Stimulated activated memory B cell treated with anti-CD40 and anti-IgM and Interleukin-4, amounts not matched to agents 10 μg/mL and 1 μg/mL and 100 μg/mL, for 72 hours (primary cell): ENCODE measurements around the gene NCOA5.
A peak's percentile ranks its signal among the peaks of the same experiment; 100 is the strongest.

Source experiments
- ATAC-seq: fragments of 150-1000 bp; cut with Tn5 transposase; 2 replicates; pipeline ENCODE4 v1.10.0; 2021
- H3K27ac Mint-ChIP-seq: one replicate; pipeline ENCODE4 v1.8.0; 2022; ENCODE audit warnings: mild to moderate bottlenecking, mixed read lengths
- H3K27me3 Mint-ChIP-seq: one replicate; pipeline ENCODE4 v1.8.0; 2022; ENCODE audit warnings: mixed read lengths
- H3K36me3 Mint-ChIP-seq: one replicate; pipeline ENCODE4 v1.8.0; 2022; ENCODE audit warnings: mixed read lengths
- H3K4me1 Mint-ChIP-seq: one replicate; pipeline ENCODE4 v1.8.0; 2022; ENCODE audit warnings: mixed read lengths
- H3K4me3 Mint-ChIP-seq: one replicate; pipeline ENCODE4 v1.8.0; 2022; ENCODE audit warnings: mild to moderate bottlenecking, moderate library complexity, mixed read lengths
- H3K9me3 Mint-ChIP-seq: one replicate; pipeline ENCODE4 v1.8.0; 2022; ENCODE audit warnings: mixed read lengths

NCOA5 gene

GRCh38 chr20:46063151-46063550, 26.6 kb downstream of the NCOA5 start:
- Mint-ChIP-seq H3K4me1 (peaks cover 64% of the 10 kb centered on the region), H3K9me3 (no peaks in the 10 kb centered on the region), H3K27ac (peak overlapping the region; percentile 22), H3K36me3 (peaks cover 86% of the 10 kb centered on the region), H3K27me3 (peaks cover 13% of the 10 kb centered on the region), H3K4me3 (no peak overlapping the region)
- no peak for ATAC-seq

GRCh38 chr20:46062621-46063020, 27.1 kb downstream of the NCOA5 start:
- Mint-ChIP-seq H3K27ac (no peak overlapping the region), H3K9me3 (no peaks in the 10 kb centered on the region), H3K27me3 (peaks cover 16% of the 10 kb centered on the region), H3K4me1 (peaks cover 67% of the 10 kb centered on the region), H3K36me3 (peaks cover 81% of the 10 kb centered on the region), H3K4me3 (no peak overlapping the region)
- ATAC-seq, result no peak

- no peak for ATAC-seq
- Mint-ChIP-seq H3K36me3 (peaks cover 79% of the 10 kb centered on the region), H3K27me3 (peaks cover 21% of the 10 kb centered on the region), H3K4me3 (no peak overlapping the region), H3K4me1 (peaks cover 67% of the 10 kb centered on the region), H3K27ac (peak overlapping the region; percentile 34), H3K9me3 (no peaks in the 10 kb centered on the region)
These were observed 27.6 kb downstream of the NCOA5 start for GRCh38 chr20:46062151-46062550.

GRCh38 chr20:46060975-46061374, 28.8 kb downstream of the NCOA5 start:
- ATAC-seq, result no peak
- Mint-ChIP-seq H3K36me3 (peaks cover 69% of the 10 kb centered on the region), H3K27me3 (peaks cover 33% of the 10 kb centered on the region), H3K4me1 (peaks cover 67% of the 10 kb centered on the region), H3K4me3 (peak overlapping the region; percentile 10), H3K9me3 (no peaks in the 10 kb centered on the region), H3K27ac (peak overlapping the region; percentile 34)

- peak overlapping the region; percentile 34 for H3K27ac Mint-ChIP-seq
- peaks cover 67% of the 10 kb centered on the region for H3K4me1 Mint-ChIP-seq
- H3K9me3 Mint-ChIP-seq, result no peaks in the 10 kb centered on the region
- peak overlapping the region; percentile 37 for H3K4me3 Mint-ChIP-seq
- H3K36me3 Mint-ChIP-seq, result peaks cover 63% of the 10 kb centered on the region
- peak; percentile 78 for ATAC-seq
- peaks cover 39% of the 10 kb centered on the region for H3K27me3 Mint-ChIP-seq
These were observed 29.4 kb downstream of the NCOA5 start for GRCh38 chr20:46060301-46060881.

GRCh38 chr20:46058599-46059281, 31.0 kb downstream of the NCOA5 start:
- Mint-ChIP-seq H3K27me3 (peaks cover 42% of the 10 kb centered on the region), H3K36me3 (peaks cover 46% of the 10 kb centered on the region), H3K4me3 (peak overlapping the region; percentile 40), H3K4me1 (peaks cover 54% of the 10 kb centered on the region), H3K9me3 (no peaks in the 10 kb centered on the region), H3K27ac (no peak overlapping the region)
- no peak for ATAC-seq

GRCh38 chr20:46057856-46058598, 31.7 kb downstream of the NCOA5 start:
- Mint-ChIP-seq H3K27ac (no peak overlapping the region), H3K9me3 (no peaks in the 10 kb centered on the region), H3K27me3 (peaks cover 42% of the 10 kb centered on the region), H3K4me3 (peak overlapping the region; percentile 40), H3K36me3 (peaks cover 39% of the 10 kb centered on the region), H3K4me1 (peaks cover 48% of the 10 kb centered on the region)
- ATAC-seq, result no peak

GRCh38 chr20:46056970-46057855, 32.5 kb downstream of the NCOA5 start:
- Mint-ChIP-seq H3K4me3 (no peak overlapping the region), H3K36me3 (peaks cover 31% of the 10 kb centered on the region), H3K27ac (no peak overlapping the region), H3K4me1 (peaks cover 41% of the 10 kb centered on the region), H3K27me3 (peaks cover 42% of the 10 kb centered on the region), H3K9me3 (no peaks in the 10 kb centered on the region)
- no peak for ATAC-seq

GRCh38 chr20:46056027-46056833, 33.5 kb downstream of the NCOA5 start:
- H3K4me3 Mint-ChIP-seq, result no peak overlapping the region
- H3K36me3 Mint-ChIP-seq, result peaks cover 21% of the 10 kb centered on the region
- ATAC-seq, result no peak
- H3K4me1 Mint-ChIP-seq, result peaks cover 31% of the 10 kb centered on the region
- peaks cover 46% of the 10 kb centered on the region for H3K27me3 Mint-ChIP-seq
- no peaks in the 10 kb centered on the region for H3K9me3 Mint-ChIP-seq
- no peak overlapping the region for H3K27ac Mint-ChIP-seq

- ATAC-seq, result no peak
- H3K36me3 Mint-ChIP-seq, result peaks cover 11% of the 10 kb centered on the region
- H3K9me3 Mint-ChIP-seq, result no peaks in the 10 kb centered on the region
- H3K4me1 Mint-ChIP-seq, result peaks cover 22% of the 10 kb centered on the region
- H3K27me3 Mint-ChIP-seq, result peaks cover 51% of the 10 kb centered on the region
- no peak overlapping the region for H3K4me3 Mint-ChIP-seq
- no peak overlapping the region for H3K27ac Mint-ChIP-seq
These were observed 34.5 kb downstream of the NCOA5 start for GRCh38 chr20:46055269-46055668.

GRCh38 chr20:46054606-46055005, 35.2 kb downstream of the NCOA5 start:
- H3K36me3 Mint-ChIP-seq, result peaks cover 6% of the 10 kb centered on the region
- H3K27ac Mint-ChIP-seq, result no peak overlapping the region
- H3K9me3 Mint-ChIP-seq, result no peaks in the 10 kb centered on the region
- H3K27me3 Mint-ChIP-seq, result peaks cover 52% of the 10 kb centered on the region
- no peak for ATAC-seq
- H3K4me3 Mint-ChIP-seq, result no peak overlapping the region
- peaks cover 16% of the 10 kb centered on the region for H3K4me1 Mint-ChIP-seq

- Mint-ChIP-seq H3K4me3 (no peak overlapping the region), H3K27ac (no peak overlapping the region), H3K27me3 (peaks cover 54% of the 10 kb centered on the region), H3K4me1 (peaks cover 6% of the 10 kb centered on the region), H3K36me3 (no peaks in the 10 kb centered on the region), H3K9me3 (no peaks in the 10 kb centered on the region)
- no peak for ATAC-seq
These were observed 36.3 kb downstream of the NCOA5 start for GRCh38 chr20:46053416-46053815.

GRCh38 chr20:46051556-46052308, 38.0 kb downstream of the NCOA5 start:
- Mint-ChIP-seq H3K36me3 (no peaks in the 10 kb centered on the region), H3K4me1 (no peaks in the 10 kb centered on the region), H3K4me3 (no peak overlapping the region), H3K27me3 (peaks cover 55% of the 10 kb centered on the region), H3K27ac (no peak overlapping the region), H3K9me3 (no peaks in the 10 kb centered on the region)
- no peak for ATAC-seq

- H3K9me3 Mint-ChIP-seq, result no peaks in the 10 kb centered on the region
- no peak overlapping the region for H3K27ac Mint-ChIP-seq
- no peak overlapping the region for H3K4me3 Mint-ChIP-seq
- peaks cover 55% of the 10 kb centered on the region for H3K27me3 Mint-ChIP-seq
- ATAC-seq, result no peak
- no peaks in the 10 kb centered on the region for H3K4me1 Mint-ChIP-seq
- H3K36me3 Mint-ChIP-seq, result no peaks in the 10 kb centered on the region
These were observed 38.9 kb downstream of the NCOA5 start for GRCh38 chr20:46050885-46051284.
